Thyroid gland (tissue), 4 donors: ENCODE results near the gene RPP38.

Experiments used
- CTCF ChIP-seq, 6 experiments: fragments of 200-600 bp in 3 of 6; fragments of 450-650 bp in 3 of 6; sonication (generic) in 3 of 6; IDR thresholded peaks; one replicate each; pipeline ENCODE4 v1.5.1; 2016 to 2019; ENCODE audit warnings: antibody characterized with exemption in 6 of 6, mild to moderate bottlenecking in 2 of 6, inconsistent platforms in 1 of 6, moderate library complexity in 1 of 6
- POLR2A ChIP-seq, 2 donors: fragments of 450-650 bp; IDR thresholded peaks; one replicate each; pipeline ENCODE4 v1.6.1; 2017; ENCODE audit warnings: antibody characterized with exemption in 2 of 2, mild to moderate bottlenecking in 2 of 2, moderate library complexity in 1 of 2

- TF ChIP-seq POLR2A (IDR thresholded peaks at IDR 0.05), result no peak
- no peak for TF ChIP-seq CTCF (IDR thresholded peaks at IDR 0.05)
Measured at GRCh38 chr10:15059914-15060313, 37.2 kb upstream of the RPP38 start.
